GM12878 (cell line): ENCODE results near the gene AMT. TPM values are rescaled to one million over a fixed set of nuclear protein-coding genes. Genes with fewer than 3 reads are reported as not detected.

ENCODE experiments used
- BCLAF1 ChIP-seq: fragments of 450-650 bp; IDR thresholded peaks from 2 replicates; pipeline ENCODE4 v1.6.1; 2017; ENCODE audit warnings: antibody characterized with exemption, mild to moderate bottlenecking, moderate library complexity
- CEBPZ ChIP-seq: fragments of 150-350 bp; IDR thresholded peaks from 2 replicates; pipeline ENCODE4 v1.6.1; 2016; ENCODE audit warnings: low read depth, low read length
- EED ChIP-seq: sonication (generic); IDR thresholded peaks from 2 replicates; pipeline ENCODE4 v1.6.1; 2016; ENCODE audit warnings: antibody characterized with exemption, low read depth
- HDGF ChIP-seq: fragments of 450-650 bp; IDR thresholded peaks from 2 replicates; pipeline ENCODE4 v1.6.1; 2016; ENCODE audit warnings: antibody characterized with exemption
- KLF5 ChIP-seq: fragments of 450-650 bp; IDR thresholded peaks from 2 replicates; pipeline ENCODE4 v1.6.1; 2014; ENCODE audit warnings: mild to moderate bottlenecking; ENCODE audit not compliant: partially characterized antibody
- MYB ChIP-seq: fragments of 150-350 bp; IDR thresholded peaks from 2 replicates; pipeline ENCODE4 v1.6.1; 2014; ENCODE audit warnings: mild to moderate bottlenecking, low read depth, low read length, borderline replicate concordance
- NKRF ChIP-seq: fragments of 450-650 bp; conservative IDR thresholded peaks from 2 replicates; pipeline ENCODE4 v1.6.1; 2017; ENCODE audit warnings: mild to moderate bottlenecking, moderate library complexity
- NR2C1 ChIP-seq: fragments of 450-650 bp; IDR thresholded peaks from 2 replicates; pipeline ENCODE4 v1.6.1; 2017; ENCODE audit warnings: antibody characterized with exemption, mild to moderate bottlenecking, moderate library complexity
- NRF1 ChIP-seq: conservative IDR thresholded peaks from 2 replicates; pipeline ENCODE4 v1.6.1; 2011; ENCODE audit warnings: mild to moderate bottlenecking, low read depth, low read length, improper control_type of control experiment
- POLR2A ChIP-seq: IDR thresholded peaks from 2 replicates; pipeline ENCODE4 v1.6.1; 2011; ENCODE audit warnings: low read depth, mild to moderate bottlenecking, low read length
- PRDM15 ChIP-seq: fragments of 450-650 bp; formaldehyde crosslinking; IDR thresholded peaks from 2 replicates; pipeline ENCODE4 v1.4.0; 2020; ENCODE audit warnings: mild to moderate bottlenecking, moderate library complexity
- SIX5 ChIP-seq: IDR thresholded peaks from 2 replicates; pipeline ENCODE4 v1.6.1; 2011; ENCODE audit warnings: mild to moderate bottlenecking, low read depth, low read length, moderate library complexity; ENCODE audit not compliant: severe bottlenecking
- SMAD1 ChIP-seq: fragments of 450-650 bp; IDR thresholded peaks from 2 replicates; pipeline ENCODE4 v1.6.1; 2018; ENCODE audit warnings: mild to moderate bottlenecking, low read depth; ENCODE audit not compliant: partially characterized antibody
- SUPT20H ChIP-seq: IDR thresholded peaks from 2 replicates; pipeline ENCODE4 v1.6.1; 2011; ENCODE audit warnings: low read depth, mild to moderate bottlenecking, low read length, moderate library complexity, borderline replicate concordance; ENCODE audit not compliant: control insufficient read depth
- TCF3 ChIP-seq: IDR thresholded peaks from 2 replicates; pipeline ENCODE4 v1.6.1; 2012; ENCODE audit warnings: low read depth, mild to moderate bottlenecking, low read length, borderline replicate concordance; ENCODE audit not compliant: insufficient read depth
- ZNF217 ChIP-seq: fragments of 450-650 bp; IDR thresholded peaks from 2 replicates; pipeline ENCODE4 v1.6.1; 2017; ENCODE audit warnings: antibody characterized with exemption, mild to moderate bottlenecking
- ZNF24 ChIP-seq: fragments of 450-650 bp; IDR thresholded peaks from 2 replicates; pipeline ENCODE4 v1.6.1; 2017; ENCODE audit warnings: antibody characterized with exemption, mild to moderate bottlenecking
- ZZZ3 ChIP-seq: IDR thresholded peaks from 2 replicates; pipeline ENCODE4 v1.6.1; 2011; ENCODE audit warnings: low read depth; ENCODE audit not compliant: control insufficient read depth, insufficient read length
- polyA plus RNA-seq, 11 experiments: library from polyadenylated mRNA; depleted of rRNA in 4 of 11; unstranded in 6 of 11; stranded (reverse) in 5 of 11; fragments of >200 nt; fragmentation: Nextera tagmentation in 4 of 11; fragmentation: Illumina TruSeq in 1 of 11; extraction: Ambion mirVana in 4 of 11; extraction: Trizol in 1 of 11; gene quantifications; 1 replicate in 1 of 11; 2 replicates in 10 of 11; pipeline versions ENCODE4 v1.2.1 to v1.2.3, GENCODE V29; 2011 to 2016; ENCODE audit warnings: inconsistent platforms in 2 of 11, missing spikeins in 2 of 11, low read depth in 1 of 11
- total RNA-seq, 4 experiments: library from RNA; depleted of rRNA in 3 of 4; stranded (reverse); fragments of >200 nt in 3 of 4; fragmentation: Illumina TruSeq in 1 of 4; extraction: Trizol in 1 of 4; gene quantifications; 2 replicates each; pipeline versions ENCODE4 v1.2.1 to v1.2.3, GENCODE V29; 2013 to 2021

Gene AMT
- total and polyA plus RNA-seq, 10 of the 15 experiments (the other 5 are each of a cell fraction or from before 2014, with no cell fraction given) = 0.45 to 7.2 (median 2.6) TPM

- peak; percentile 40; the same call in 1 of the 2 replicates for TF ChIP-seq NR2C1
- TF ChIP-seq NRF1 = peak; percentile 53
- peak; percentile 90 for TF ChIP-seq POLR2A
- peak; percentile 50; the same call in 1 of the 2 replicates for TF ChIP-seq BCLAF1
- TF ChIP-seq EED = 0 out of 2 replicates have a peak, but pooled peaks have one; percentile 13
- TF ChIP-seq TCF3 = peak; percentile 82
- TF ChIP-seq MYB = no peak
- TF ChIP-seq NKRF = peak; percentile 82
- no peak for TF ChIP-seq ZNF217
- TF ChIP-seq ZNF24 = 0 out of 2 replicates have a peak, but pooled peaks have one; percentile 23
- TF ChIP-seq CEBPZ = no peak
- TF ChIP-seq SMAD1 = no peak
- TF ChIP-seq SUPT20H = no peak
- TF ChIP-seq PRDM15 (CRISPR knock-in tag) = no peak
- TF ChIP-seq KLF5 = peak; percentile 80
- no peak for TF ChIP-seq ZZZ3
- no peak for TF ChIP-seq HDGF
- no peak for TF ChIP-seq SIX5
These were observed 47.9 kb upstream of the AMT start, which contains the start of gene DAG1 (continued) for GRCh38 chr3:49469936-49470713.
